ENCODE data around the gene RNASEH2A. TPM values are rescaled to one million over a fixed set of nuclear protein-coding genes. Genes with fewer than 3 reads are reported as not detected.

RNASEH2A gene
- total RNA-seq (2021) (71.3 to 78.2 TPM (median 72.9 TPM) in 3 replicates), Bru-seq, nascent RNA (percentile 71 among the genes with signal in this experiment)
- long read RNA-seq, experiment 1, transcript RNASEH2A-201 (8 exons, 2,753 nt): major isoform, 172 of 188 reads
- long read RNA-seq, experiment 1, partial matches to known transcripts: 8 of 188 reads
- long read RNA-seq, experiment 1, other reads (novel, unspliced or antisense): 3 of 188 reads
- long read RNA-seq, experiment 2, transcript RNASEH2A-201 (8 exons, 2,753 nt): major isoform, 137 of 228 reads
- long read RNA-seq, experiment 2, partial matches to known transcripts: 15 of 228 reads
- long read RNA-seq, experiment 2, other reads (novel, unspliced or antisense): 72 of 228 reads
- long read RNA-seq, experiment 3, transcript RNASEH2A-205 (7 exons, 916 nt): minor isoform, 10 of 404 reads
- long read RNA-seq, experiment 3, transcript RNASEH2A-201 (8 exons, 2,753 nt): major isoform, 366 of 404 reads
- long read RNA-seq, experiment 3, partial matches to known transcripts: 9 of 404 reads
- long read RNA-seq, experiment 3, other reads (novel, unspliced or antisense): 17 of 404 reads

DNA sequence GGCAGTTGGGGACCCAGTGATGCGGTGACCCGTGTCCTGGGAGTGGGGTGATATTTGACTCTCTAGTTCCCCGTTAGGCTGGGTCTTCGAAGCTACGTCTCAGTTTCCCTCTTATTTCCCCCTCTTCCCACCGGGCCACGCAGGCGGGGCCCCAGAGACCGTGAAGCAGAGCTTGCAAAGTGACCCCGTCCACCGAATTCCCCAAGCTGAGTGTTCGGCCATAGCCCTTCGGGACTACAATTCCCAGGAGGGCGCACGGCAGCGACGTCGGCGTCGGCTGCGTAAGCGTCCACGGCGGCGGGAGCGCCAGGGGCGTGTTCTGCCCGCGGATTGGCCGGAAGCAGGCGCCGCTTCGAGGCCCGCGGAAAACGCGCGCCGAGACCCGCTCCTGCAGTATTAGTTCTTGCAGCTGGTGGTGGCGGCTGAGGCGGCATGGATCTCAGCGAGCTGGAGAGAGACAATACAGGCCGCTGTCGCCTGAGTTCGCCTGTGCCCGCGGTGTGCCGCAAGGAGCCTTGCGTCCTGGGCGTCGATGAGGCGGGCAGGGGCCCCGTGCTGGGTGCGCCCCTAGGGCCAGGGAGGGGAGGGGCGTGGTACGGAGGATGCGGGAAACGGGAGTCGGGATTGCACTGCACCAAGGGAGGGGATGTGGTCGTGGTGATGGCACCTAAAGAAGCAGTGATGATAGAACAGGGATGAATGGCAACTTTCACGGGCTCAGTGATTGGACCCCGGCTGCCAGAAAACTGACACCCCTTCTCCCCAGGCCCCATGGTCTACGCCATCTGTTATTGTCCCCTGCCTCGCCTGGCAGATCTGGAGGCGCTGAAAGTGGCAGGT lies at the start of gene RNASEH2A:
RNASEH2A (plus strand) TSS at position 343 of the 840 bp plus-strand sequence; CDS start at position 433, 90 bp downstream.
- Mint-ChIP-seq H3K4me1 (peaks cover 18% of the 10 kb centered on the region), H3K27me3 (ENCODE audit: low read depth) (peaks cover 4% of the 10 kb centered on the region; the same call in 1 of the 2 replicates), H3K27ac (peak within 1 kb of the TSS; percentile 93), H3K36me3 (peaks cover 18% of the 10 kb centered on the region), H3K4me3 (peak within 1 kb of the TSS; percentile 96), H3K9me3 (no peaks in the 10 kb centered on the region)
- ATAC-seq (peak; percentile 89), DNase-seq (ENCODE audit: low spot score) (peak; percentile 91)
- ChIA-PET CTCF (interaction anchor here (0.5 to 2.2 kb wide), 15 partner anchors 9 to 882 kb away, joined by 3 to 17 read pairs (median 6); partner anchors contain the start of genes HOOK2 and RTBDN), POLR2A (interaction anchor here (0.6 to 1.9 kb wide), 8 partner anchors 9 to 512 kb away, joined by 3 to 10 read pairs (median 4); partner anchors contain the start of gene DNASE2)
- 0 out of 2 replicates have a peak, but pooled peaks have one; percentile 15 for TF ChIP-seq TEAD1 (CRISPR knock-in tag; IDR thresholded peaks at IDR 0.05)
- peak; percentile 98 for TF ChIP-seq ETV6 (CRISPR knock-in tag; IDR thresholded peaks at IDR 0.05)
- TF ChIP-seq, protein P1, sequence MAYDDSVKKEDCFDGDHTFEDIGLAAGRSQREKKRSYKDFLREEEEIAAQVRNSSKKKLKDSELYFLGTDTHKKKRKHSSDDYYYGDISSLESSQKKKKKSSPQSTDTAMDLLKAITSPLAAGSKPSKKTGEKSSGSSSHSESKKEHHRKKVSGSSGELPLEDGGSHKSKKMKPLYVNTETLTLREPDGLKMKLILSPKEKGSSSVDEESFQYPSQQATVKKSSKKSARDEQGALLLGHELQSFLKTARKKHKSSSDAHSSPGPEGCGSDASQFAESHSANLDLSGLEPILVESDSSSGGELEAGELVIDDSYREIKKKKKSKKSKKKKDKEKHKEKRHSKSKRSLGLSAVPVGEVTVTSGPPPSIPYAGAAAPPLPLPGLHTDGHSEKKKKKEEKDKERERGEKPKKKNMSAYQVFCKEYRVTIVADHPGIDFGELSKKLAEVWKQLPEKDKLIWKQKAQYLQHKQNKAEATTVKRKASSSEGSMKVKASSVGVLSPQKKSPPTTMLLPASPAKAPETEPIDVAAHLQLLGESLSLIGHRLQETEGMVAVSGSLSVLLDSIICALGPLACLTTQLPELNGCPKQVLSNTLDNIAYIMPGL (CRISPR knock-in tag; IDR thresholded peaks at IDR 0.05): peak; percentile 63; the same call in 1 of the 2 replicates
- peak; percentile 61; the same call in 1 of the 2 replicates for TF ChIP-seq FOXP1 (CRISPR knock-in tag; IDR thresholded peaks at IDR 0.05; ENCODE audit: borderline replicate concordance)
- TF ChIP-seq, protein P2, sequence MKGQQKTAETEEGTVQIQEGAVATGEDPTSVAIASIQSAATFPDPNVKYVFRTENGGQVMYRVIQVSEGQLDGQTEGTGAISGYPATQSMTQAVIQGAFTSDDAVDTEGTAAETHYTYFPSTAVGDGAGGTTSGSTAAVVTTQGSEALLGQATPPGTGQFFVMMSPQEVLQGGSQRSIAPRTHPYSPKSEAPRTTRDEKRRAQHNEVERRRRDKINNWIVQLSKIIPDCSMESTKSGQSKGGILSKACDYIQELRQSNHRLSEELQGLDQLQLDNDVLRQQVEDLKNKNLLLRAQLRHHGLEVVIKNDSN (CRISPR knock-in tag; IDR thresholded peaks at IDR 0.05): peak; percentile 30; the same call in 1 of the 2 replicates
- no peak for TF ChIP-seq ZNF396 (CRISPR knock-in tag; IDR thresholded peaks at IDR 0.05; ENCODE audit: borderline replicate concordance)
- TF ChIP-seq JUN (CRISPR knock-in tag; IDR thresholded peaks at IDR 0.05): no peak
- TF ChIP-seq ZNF232 (CRISPR knock-in tag; IDR thresholded peaks at IDR 0.05): no peak
- TF ChIP-seq, protein P3, sequence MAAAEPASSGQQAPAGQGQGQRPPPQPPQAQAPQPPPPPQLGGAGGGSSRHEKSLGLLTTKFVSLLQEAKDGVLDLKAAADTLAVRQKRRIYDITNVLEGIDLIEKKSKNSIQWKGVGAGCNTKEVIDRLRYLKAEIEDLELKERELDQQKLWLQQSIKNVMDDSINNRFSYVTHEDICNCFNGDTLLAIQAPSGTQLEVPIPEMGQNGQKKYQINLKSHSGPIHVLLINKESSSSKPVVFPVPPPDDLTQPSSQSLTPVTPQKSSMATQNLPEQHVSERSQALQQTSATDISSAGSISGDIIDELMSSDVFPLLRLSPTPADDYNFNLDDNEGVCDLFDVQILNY (CRISPR knock-in tag; IDR thresholded peaks at IDR 0.05): peak; percentile 98
- no peak for TF ChIP-seq ZNF121 (CRISPR knock-in tag; IDR thresholded peaks at IDR 0.05)
- TF ChIP-seq, protein P4, sequence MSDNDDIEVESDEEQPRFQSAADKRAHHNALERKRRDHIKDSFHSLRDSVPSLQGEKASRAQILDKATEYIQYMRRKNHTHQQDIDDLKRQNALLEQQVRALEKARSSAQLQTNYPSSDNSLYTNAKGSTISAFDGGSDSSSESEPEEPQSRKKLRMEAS (CRISPR knock-in tag; IDR thresholded peaks at IDR 0.05): peak; percentile 95
- TF ChIP-seq ZBTB21 (CRISPR knock-in tag; IDR thresholded peaks at IDR 0.05; ENCODE audit: borderline replicate concordance): no peak; the same call in 1 of the 2 replicates
- TF ChIP-seq FOXK1 (CRISPR knock-in tag; IDR thresholded peaks at IDR 0.05): peak; percentile 89
- TF ChIP-seq, protein P5, sequence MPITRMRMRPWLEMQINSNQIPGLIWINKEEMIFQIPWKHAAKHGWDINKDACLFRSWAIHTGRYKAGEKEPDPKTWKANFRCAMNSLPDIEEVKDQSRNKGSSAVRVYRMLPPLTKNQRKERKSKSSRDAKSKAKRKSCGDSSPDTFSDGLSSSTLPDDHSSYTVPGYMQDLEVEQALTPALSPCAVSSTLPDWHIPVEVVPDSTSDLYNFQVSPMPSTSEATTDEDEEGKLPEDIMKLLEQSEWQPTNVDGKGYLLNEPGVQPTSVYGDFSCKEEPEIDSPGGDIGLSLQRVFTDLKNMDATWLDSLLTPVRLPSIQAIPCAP (CRISPR knock-in tag; IDR thresholded peaks at IDR 0.05): peak; percentile 94
- TF ChIP-seq NFE2L1 (CRISPR knock-in tag; IDR thresholded peaks at IDR 0.05): peak; percentile 58; the same call in 1 of the 2 replicates
- TF ChIP-seq, protein P6, sequence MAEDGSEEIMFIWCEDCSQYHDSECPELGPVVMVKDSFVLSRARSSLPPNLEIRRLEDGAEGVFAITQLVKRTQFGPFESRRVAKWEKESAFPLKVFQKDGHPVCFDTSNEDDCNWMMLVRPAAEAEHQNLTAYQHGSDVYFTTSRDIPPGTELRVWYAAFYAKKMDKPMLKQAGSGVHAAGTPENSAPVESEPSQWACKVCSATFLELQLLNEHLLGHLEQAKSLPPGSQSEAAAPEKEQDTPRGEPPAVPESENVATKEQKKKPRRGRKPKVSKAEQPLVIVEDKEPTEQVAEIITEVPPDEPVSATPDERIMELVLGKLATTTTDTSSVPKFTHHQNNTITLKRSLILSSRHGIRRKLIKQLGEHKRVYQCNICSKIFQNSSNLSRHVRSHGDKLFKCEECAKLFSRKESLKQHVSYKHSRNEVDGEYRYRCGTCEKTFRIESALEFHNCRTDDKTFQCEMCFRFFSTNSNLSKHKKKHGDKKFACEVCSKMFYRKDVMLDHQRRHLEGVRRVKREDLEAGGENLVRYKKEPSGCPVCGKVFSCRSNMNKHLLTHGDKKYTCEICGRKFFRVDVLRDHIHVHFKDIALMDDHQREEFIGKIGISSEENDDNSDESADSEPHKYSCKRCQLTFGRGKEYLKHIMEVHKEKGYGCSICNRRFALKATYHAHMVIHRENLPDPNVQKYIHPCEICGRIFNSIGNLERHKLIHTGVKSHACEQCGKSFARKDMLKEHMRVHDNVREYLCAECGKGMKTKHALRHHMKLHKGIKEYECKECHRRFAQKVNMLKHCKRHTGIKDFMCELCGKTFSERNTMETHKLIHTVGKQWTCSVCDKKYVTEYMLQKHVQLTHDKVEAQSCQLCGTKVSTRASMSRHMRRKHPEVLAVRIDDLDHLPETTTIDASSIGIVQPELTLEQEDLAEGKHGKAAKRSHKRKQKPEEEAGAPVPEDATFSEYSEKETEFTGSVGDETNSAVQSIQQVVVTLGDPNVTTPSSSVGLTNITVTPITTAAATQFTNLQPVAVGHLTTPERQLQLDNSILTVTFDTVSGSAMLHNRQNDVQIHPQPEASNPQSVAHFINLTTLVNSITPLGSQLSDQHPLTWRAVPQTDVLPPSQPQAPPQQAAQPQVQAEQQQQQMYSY (CRISPR knock-in tag; IDR thresholded peaks at IDR 0.05): 0 out of 2 replicates have a peak, but pooled peaks have one; percentile 39
- TF ChIP-seq ZNF317 (CRISPR knock-in tag; IDR thresholded peaks at IDR 0.05; ENCODE audit: borderline replicate concordance, low read depth): no peak
- peak; percentile 58; the same call in 1 of the 2 replicates for TF ChIP-seq TP53 (CRISPR knock-in tag; IDR thresholded peaks at IDR 0.05)
- TF ChIP-seq SP1 (CRISPR knock-in tag; conservative IDR thresholded peaks at IDR 0.05): peak; percentile 95
- TF ChIP-seq, protein P7, sequence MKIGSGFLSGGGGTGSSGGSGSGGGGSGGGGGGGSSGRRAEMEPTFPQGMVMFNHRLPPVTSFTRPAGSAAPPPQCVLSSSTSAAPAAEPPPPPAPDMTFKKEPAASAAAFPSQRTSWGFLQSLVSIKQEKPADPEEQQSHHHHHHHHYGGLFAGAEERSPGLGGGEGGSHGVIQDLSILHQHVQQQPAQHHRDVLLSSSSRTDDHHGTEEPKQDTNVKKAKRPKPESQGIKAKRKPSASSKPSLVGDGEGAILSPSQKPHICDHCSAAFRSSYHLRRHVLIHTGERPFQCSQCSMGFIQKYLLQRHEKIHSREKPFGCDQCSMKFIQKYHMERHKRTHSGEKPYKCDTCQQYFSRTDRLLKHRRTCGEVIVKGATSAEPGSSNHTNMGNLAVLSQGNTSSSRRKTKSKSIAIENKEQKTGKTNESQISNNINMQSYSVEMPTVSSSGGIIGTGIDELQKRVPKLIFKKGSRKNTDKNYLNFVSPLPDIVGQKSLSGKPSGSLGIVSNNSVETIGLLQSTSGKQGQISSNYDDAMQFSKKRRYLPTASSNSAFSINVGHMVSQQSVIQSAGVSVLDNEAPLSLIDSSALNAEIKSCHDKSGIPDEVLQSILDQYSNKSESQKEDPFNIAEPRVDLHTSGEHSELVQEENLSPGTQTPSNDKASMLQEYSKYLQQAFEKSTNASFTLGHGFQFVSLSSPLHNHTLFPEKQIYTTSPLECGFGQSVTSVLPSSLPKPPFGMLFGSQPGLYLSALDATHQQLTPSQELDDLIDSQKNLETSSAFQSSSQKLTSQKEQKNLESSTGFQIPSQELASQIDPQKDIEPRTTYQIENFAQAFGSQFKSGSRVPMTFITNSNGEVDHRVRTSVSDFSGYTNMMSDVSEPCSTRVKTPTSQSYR (CRISPR knock-in tag; IDR thresholded peaks at IDR 0.05): peak; percentile 85; the same call in 1 of the 2 replicates
